ENCODE data around the gene FOXP1. TPM values are rescaled to one million over a fixed set of nuclear protein-coding genes. Genes with fewer than 3 reads are reported as not detected.

The FOXP1 gene
- polyA plus RNA-seq, 12 donors, result 17.7 to 192 (median 22.0) TPM

- no peak for DNase-seq
Observed at GRCh38 chr3:71402280-71402679, 181.2 kb downstream of the FOXP1 start.

- no peak for DNase-seq
Observed at GRCh38 chr3:71401695-71402231, 181.8 kb downstream of the FOXP1 start.

GRCh38 chr3:71400986-71401451 is 182.5 kb downstream of the FOXP1 start:
- DNase-seq, result no peak

- DNase-seq, result no peak
Observed at GRCh38 chr3:71399478-71399877, 184.1 kb downstream of the FOXP1 start.

- DNase-seq, result no peak
Observed at GRCh38 chr3:71398157-71398836, 185.2 kb downstream of the FOXP1 start.

- no peak for DNase-seq
Observed at GRCh38 chr3:71397726-71398125, 185.8 kb downstream of the FOXP1 start.

- DNase-seq, result no peak
Observed at GRCh38 chr3:71397046-71397445, 186.5 kb downstream of the FOXP1 start.

GRCh38 chr3:71395927-71396695 is 187.4 kb downstream of the FOXP1 start:
- DNase-seq, result no peak

- DNase-seq, result no peak
Observed at GRCh38 chr3:71395470-71395869, 188.1 kb downstream of the FOXP1 start.

GRCh38 chr3:71393745-71394144 is 189.8 kb downstream of the FOXP1 start:
- no peak for DNase-seq

- DNase-seq, result no peak
Observed at GRCh38 chr3:71393093-71393492, 190.4 kb downstream of the FOXP1 start.

- DNase-seq, result no peak
Observed at GRCh38 chr3:71392251-71392650, 191.3 kb downstream of the FOXP1 start.

- no peak for DNase-seq
Observed at GRCh38 chr3:71391361-71391760, 192.2 kb downstream of the FOXP1 start.

GRCh38 chr3:71389911-71390573 is 193.5 kb downstream of the FOXP1 start:
- DNase-seq, result peak; percentile 46

- DNase-seq, result no peak
Observed at GRCh38 chr3:71389191-71389590, 194.3 kb downstream of the FOXP1 start.

- DNase-seq, result no peak
Observed at GRCh38 chr3:71388535-71389120, 194.9 kb downstream of the FOXP1 start.

GRCh38 chr3:71387586-71387985 is 195.9 kb downstream of the FOXP1 start:
- DNase-seq, result no peak

GRCh38 chr3:71384837-71385716 is 198.5 kb downstream of the FOXP1 start:
- DNase-seq, result no peak

GRCh38 chr3:71384388-71384787 is 199.1 kb downstream of the FOXP1 start:
- no peak for DNase-seq

- no peak for DNase-seq
Observed at GRCh38 chr3:71380096-71380495, 203.4 kb downstream of the FOXP1 start.

- DNase-seq, result no peak
Observed at GRCh38 chr3:71378509-71378908, 205.0 kb downstream of the FOXP1 start.
